HCT116 (cell line): ENCODE data around the gene PLCB3.

Experiments used
- ATF3 ChIP-seq: IDR thresholded peaks from 2 replicates; pipeline ENCODE4 v1.6.1; 2012
- CBX3 ChIP-seq: IDR thresholded peaks from 2 replicates; pipeline ENCODE4 v1.6.1; 2012; ENCODE audit warnings: low read depth
- CTCF ChIP-seq, 3 experiments: fragments of 200-600 bp in 1 of 3; sonication (generic) in 1 of 3; IDR thresholded peaks in 2 of 3; conservative IDR thresholded peaks in 1 of 3; 2 replicates each; pipeline ENCODE4 v1.5.1; 2012 to 2017; ENCODE audit warnings: low read depth in 2 of 3, low read length in 2 of 3, antibody characterized with exemption in 1 of 3, borderline replicate concordance in 1 of 3, control low read depth in 1 of 3, mild to moderate bottlenecking in 1 of 3, mixed read lengths in 1 of 3, mixed run types in 1 of 3, moderate library complexity in 1 of 3; ENCODE audit not compliant: insufficient read depth in 1 of 3
- EZH2 ChIP-seq: fragments of 200-600 bp; sonication (generic); IDR thresholded peaks from 2 replicates; pipeline ENCODE4 v1.6.1; 2017; ENCODE audit warnings: antibody characterized with exemption, mixed run types
- POLR2A ChIP-seq: IDR thresholded peaks from 2 replicates; pipeline ENCODE4 v1.7.0; 2011; ENCODE audit warnings: borderline replicate concordance; ENCODE audit not compliant: insufficient read depth, insufficient read length; ENCODE audit errors: extremely low read depth
- POLR2AphosphoS5 ChIP-seq: IDR thresholded peaks from 2 replicates; pipeline ENCODE4 v1.6.1; 2011; ENCODE audit warnings: mild to moderate bottlenecking, low read depth, low read length, moderate library complexity
- REST ChIP-seq: IDR thresholded peaks from 2 replicates; pipeline ENCODE4 v1.6.1; 2012; ENCODE audit warnings: low read depth
- SRF ChIP-seq: IDR thresholded peaks from 2 replicates; pipeline ENCODE4 v1.6.1; 2012; ENCODE audit warnings: low read depth
- YY1 ChIP-seq: IDR thresholded peaks from 2 replicates; pipeline ENCODE4 v1.6.1; 2011; ENCODE audit warnings: low read length, low read depth, moderate library complexity, mild to moderate bottlenecking; ENCODE audit not compliant: insufficient replicate concordance; ENCODE audit errors: extremely low read depth

GRCh38 chr11:64218628-64219353 is 32.5 kb upstream of the PLCB3 start:
- TF ChIP-seq REST (no peak), CBX3 (no peak), POLR2A (no peak), CTCF (IDR thresholded peaks at IDR 0.05 in 2 of 3, conservative IDR thresholded peaks at IDR 0.05 in 1 of 3; ENCODE audit: borderline replicate concordance in 1 of 3, insufficient read depth in 1 of 3, low read depth in 2 of 3, low read length in 2 of 3) (no peak), YY1 (no peak), POLR2AphosphoS5 (no peak), EZH2 (no peak), SRF (no peak), ATF3 (no peak)
